Right atrium auricular region (tissue), 2 donors: ENCODE results near the gene IFNG. TPM values are rescaled to one million over a fixed set of nuclear protein-coding genes. Genes with fewer than 3 reads are reported as not detected.

ENCODE experiments used
- DNase-seq: peaks from one replicate; pipeline ENCODE4 v3.0.0-alpha.2; 2019; ENCODE audit warnings: low spot score
- H3K27ac ChIP-seq, 2 donors: fragments of 200-600 bp; sonication (generic); 1 replicate in 1 of 2; 2 replicates in 1 of 2; pipeline ENCODE4 v1.5.1; 2016 to 2019
- H3K27me3 ChIP-seq, 2 donors: fragments of 200-600 bp; sonication (generic); one replicate each; pipeline versions ENCODE4 v1.5.1 to v1.6.0; 2017 to 2019
- H3K36me3 ChIP-seq: fragments of 200-600 bp; sonication (generic); one replicate; pipeline ENCODE4 v1.5.1; 2016
- H3K4me1 ChIP-seq, 2 donors: fragments of 200-600 bp; sonication (generic); one replicate each; pipeline versions ENCODE4 v1.5.1 to v1.6.0; 2017 to 2019
- H3K4me3 ChIP-seq, 2 donors: fragments of 200-600 bp; sonication (generic); 1 replicate in 1 of 2; 2 replicates in 1 of 2; pipeline ENCODE4 v1.5.1; 2017 to 2019; ENCODE audit warnings: mild to moderate bottlenecking in 1 of 2, moderate library complexity in 1 of 2
- H3K9me3 ChIP-seq, 2 donors: fragments of 200-600 bp; sonication (generic); one replicate each; pipeline ENCODE4 v1.5.1; 2019
- CTCF ChIP-seq, 2 donors: fragments of 200-600 bp; sonication (generic); IDR thresholded peaks; one replicate each; pipeline ENCODE4 v1.5.1; 2019; ENCODE audit warnings: antibody characterized with exemption in 2 of 2
- total RNA-seq, 2 donors: library from RNA; depleted of rRNA; stranded (reverse); fragments of >200 nt; gene quantifications; one replicate each; pipeline ENCODE4 v1.1.0, GENCODE V29; 2016

IFNG gene
- total RNA-seq, 2 donors from 2014 or later, result not detected

GRCh38 chr12:68135520-68135919, 24.0 kb downstream of the IFNG start:
- peaks cover 0 to 9% of the 10 kb centered on the region in 2 donors for H3K9me3 ChIP-seq
- no peak overlapping the region for H3K4me3 ChIP-seq
- DNase-seq, result no peak
- H3K4me1 ChIP-seq, result no peaks in the 10 kb centered on the region
- no peak overlapping the region for H3K27ac ChIP-seq
- H3K27me3 ChIP-seq, result no peaks in the 10 kb centered on the region
- no peaks in the 10 kb centered on the region for H3K36me3 ChIP-seq
- TF ChIP-seq CTCF (IDR thresholded peaks at IDR 0.05), result no peak

- Histone ChIP-seq H3K36me3 (no peaks in the 10 kb centered on the region), H3K4me1 (no peaks in the 10 kb centered on the region), H3K27me3 (no peaks in the 10 kb centered on the region), H3K9me3 (peaks cover 0 to 22% of the 10 kb centered on the region in 2 donors), H3K4me3 (no peak overlapping the region), H3K27ac (no peak overlapping the region)
- no peak for DNase-seq
- no peak for TF ChIP-seq CTCF (IDR thresholded peaks at IDR 0.05)
Measured at GRCh38 chr12:68131867-68132414, 27.6 kb downstream of the IFNG start.

- Histone ChIP-seq H3K27ac (no peak overlapping the region), H3K9me3 (peaks cover 0 to 22% of the 10 kb centered on the region in 2 donors), H3K4me3 (no peak overlapping the region), H3K4me1 (no peaks in the 10 kb centered on the region), H3K36me3 (no peaks in the 10 kb centered on the region), H3K27me3 (no peaks in the 10 kb centered on the region)
- DNase-seq, result no peak
- TF ChIP-seq CTCF (IDR thresholded peaks at IDR 0.05), result no peak
Measured at GRCh38 chr12:68129979-68130378, 29.6 kb downstream of the IFNG start.

- peaks cover 0 to 3% of the 10 kb centered on the region in 2 donors for H3K9me3 ChIP-seq
- TF ChIP-seq CTCF (IDR thresholded peaks at IDR 0.05), result no peak
- no peak overlapping the region for H3K27ac ChIP-seq
- no peaks in the 10 kb centered on the region for H3K4me1 ChIP-seq
- no peak overlapping the region for H3K4me3 ChIP-seq
- no peaks in the 10 kb centered on the region for H3K36me3 ChIP-seq
- H3K27me3 ChIP-seq, result no peaks in the 10 kb centered on the region
- DNase-seq, result no peak
Measured at GRCh38 chr12:68122236-68122920, 37.2 kb downstream of the IFNG start.

GRCh38 chr12:68121143-68121542, 38.4 kb downstream of the IFNG start:
- H3K4me1 ChIP-seq, result no peaks in the 10 kb centered on the region
- no peaks in the 10 kb centered on the region for H3K9me3 ChIP-seq
- no peak for DNase-seq
- H3K36me3 ChIP-seq, result no peaks in the 10 kb centered on the region
- no peaks in the 10 kb centered on the region for H3K27me3 ChIP-seq
- no peak overlapping the region for H3K4me3 ChIP-seq
- H3K27ac ChIP-seq, result no peak overlapping the region
- no peak for TF ChIP-seq CTCF (IDR thresholded peaks at IDR 0.05)
